ENCODE measurements around the gene MS4A18. TPM values are rescaled to one million over a fixed set of nuclear protein-coding genes. Genes with fewer than 3 reads are reported as not detected.

The MS4A18 gene
- total RNA-seq, 1 experiment from 2014 or later, result not detected

DNA sequence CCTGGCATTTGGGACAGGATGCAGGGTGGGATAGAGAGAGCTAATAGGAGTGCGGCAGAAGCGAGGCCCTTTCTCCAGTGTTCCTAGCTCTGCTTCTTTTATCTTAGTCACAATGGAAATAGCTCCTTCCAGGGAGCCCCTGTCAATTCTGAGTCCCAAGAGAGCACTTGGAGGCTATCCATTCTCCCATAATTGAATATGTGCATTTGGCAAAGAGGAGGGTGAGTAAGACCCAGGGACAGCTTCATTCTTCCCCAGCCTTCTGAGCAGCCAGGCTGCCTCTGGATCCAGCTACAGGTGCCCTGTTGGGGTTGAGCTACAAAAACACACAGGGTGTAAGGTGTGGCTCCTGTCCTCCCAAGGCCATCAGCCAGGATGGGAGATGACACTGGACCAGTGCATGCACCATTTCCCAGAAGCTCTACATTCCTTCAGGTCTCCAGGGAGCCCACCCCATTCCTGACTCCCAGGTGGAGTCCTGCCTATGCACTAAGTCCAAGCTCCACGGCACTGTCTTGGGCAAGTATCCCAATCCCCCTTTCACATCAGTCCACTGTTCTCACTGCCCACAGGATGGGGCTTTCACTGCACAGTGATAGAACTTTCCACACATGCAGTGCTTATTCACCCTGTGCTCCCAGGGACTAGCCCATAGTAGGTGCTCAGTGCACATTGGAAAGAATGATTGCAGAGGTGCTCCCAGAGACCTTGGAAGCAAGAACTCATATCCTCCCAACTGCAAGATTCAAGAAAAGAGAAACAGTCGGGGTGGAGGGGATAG lies 66.8 kb downstream of the MS4A18 start:
- TF ChIP-seq, protein P1, sequence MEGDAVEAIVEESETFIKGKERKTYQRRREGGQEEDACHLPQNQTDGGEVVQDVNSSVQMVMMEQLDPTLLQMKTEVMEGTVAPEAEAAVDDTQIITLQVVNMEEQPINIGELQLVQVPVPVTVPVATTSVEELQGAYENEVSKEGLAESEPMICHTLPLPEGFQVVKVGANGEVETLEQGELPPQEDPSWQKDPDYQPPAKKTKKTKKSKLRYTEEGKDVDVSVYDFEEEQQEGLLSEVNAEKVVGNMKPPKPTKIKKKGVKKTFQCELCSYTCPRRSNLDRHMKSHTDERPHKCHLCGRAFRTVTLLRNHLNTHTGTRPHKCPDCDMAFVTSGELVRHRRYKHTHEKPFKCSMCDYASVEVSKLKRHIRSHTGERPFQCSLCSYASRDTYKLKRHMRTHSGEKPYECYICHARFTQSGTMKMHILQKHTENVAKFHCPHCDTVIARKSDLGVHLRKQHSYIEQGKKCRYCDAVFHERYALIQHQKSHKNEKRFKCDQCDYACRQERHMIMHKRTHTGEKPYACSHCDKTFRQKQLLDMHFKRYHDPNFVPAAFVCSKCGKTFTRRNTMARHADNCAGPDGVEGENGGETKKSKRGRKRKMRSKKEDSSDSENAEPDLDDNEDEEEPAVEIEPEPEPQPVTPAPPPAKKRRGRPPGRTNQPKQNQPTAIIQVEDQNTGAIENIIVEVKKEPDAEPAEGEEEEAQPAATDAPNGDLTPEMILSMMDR (IDR thresholded peaks at IDR 0.05; ENCODE audit: unreplicated experiment), result no peak
- Mint-ChIP-seq H3K9me3 (ENCODE audit: unreplicated experiment) (no peaks in the 10 kb centered on the region), H3K27me3 (ENCODE audit: insufficient read depth, unreplicated experiment) (peaks cover 25% of the 10 kb centered on the region), H3K36me3 (ENCODE audit: insufficient read depth, unreplicated experiment) (no peaks in the 10 kb centered on the region), H3K4me3 (ENCODE audit: unreplicated experiment) (no peak overlapping the region), H3K27ac (ENCODE audit: low read depth, unreplicated experiment) (no peak overlapping the region), H3K4me1 (ENCODE audit: insufficient read depth, unreplicated experiment) (no peaks in the 10 kb centered on the region)
- BruUV-seq (replicated peaks), result no TSS peak
- no peak for DNase-seq (ENCODE audit: unreplicated experiment)
- intact Hi-C loops (cut with micrococcal nuclease), result no loop called here
- ChIA-PET POLR2A (interaction anchor here (0.7 kb wide), 1 partner anchor 29 kb away, joined by 4 read pairs; no protein-coding TSS in a partner anchor), CTCF (no interaction called here)

DNA sequence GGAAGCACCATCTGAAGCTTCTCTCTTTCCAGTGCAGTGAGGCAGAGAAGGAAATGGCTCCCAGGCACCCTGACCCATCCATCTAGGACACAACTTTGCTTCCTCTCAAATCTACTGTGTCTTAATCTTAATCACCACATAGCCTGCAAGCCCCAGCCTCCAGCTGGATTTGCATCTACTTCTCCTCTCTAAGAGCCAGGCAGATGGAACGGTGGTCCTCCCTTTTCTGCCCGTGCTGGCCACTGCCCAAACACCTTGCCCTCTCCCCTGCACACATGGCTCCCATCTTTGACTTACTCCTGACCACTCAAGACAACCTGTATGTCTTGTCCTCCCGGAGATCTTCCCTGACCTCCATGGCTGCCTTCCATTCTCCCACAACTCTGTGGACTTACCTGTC lies 68.0 kb downstream of the MS4A18 start:
- Mint-ChIP-seq H3K4me3 (ENCODE audit: unreplicated experiment) (no peak overlapping the region), H3K36me3 (ENCODE audit: insufficient read depth, unreplicated experiment) (no peaks in the 10 kb centered on the region), H3K9me3 (ENCODE audit: unreplicated experiment) (no peaks in the 10 kb centered on the region), H3K27ac (ENCODE audit: low read depth, unreplicated experiment) (no peak overlapping the region), H3K4me1 (ENCODE audit: insufficient read depth, unreplicated experiment) (no peaks in the 10 kb centered on the region), H3K27me3 (ENCODE audit: insufficient read depth, unreplicated experiment) (peaks cover 25% of the 10 kb centered on the region)
- no peak for DNase-seq (ENCODE audit: unreplicated experiment)
- POLR2A ChIA-PET, result no interaction called here
- intact Hi-C loops (cut with micrococcal nuclease), result no loop called here
- TF ChIP-seq, protein P1 (IDR thresholded peaks at IDR 0.05; ENCODE audit: unreplicated experiment), result no peak
- no TSS peak for BruUV-seq (replicated peaks)
- CTCF ChIA-PET, result interaction anchor here (1.1 kb wide), 1 partner anchor 17 kb away, joined by 3 read pairs; no protein-coding TSS in a partner anchor

Other genes starting within 250 kb of the MS4A18 start
- gene MS4A12, start 231.9 kb upstream of the MS4A18 start, total RNA-seq (2022), result not detected in 2 replicates
- gene MS4A13, start 209.3 kb upstream of the MS4A18 start, total RNA-seq (2022), result not detected in 2 replicates
- gene MS4A8, start 25.1 kb upstream of the MS4A18 start, total RNA-seq (2022), result not detected in 2 replicates
- not detected in 2 replicates for gene MS4A15, start 32.1 kb downstream of the MS4A18 start, total RNA-seq (2022)
- gene MS4A10, start 60.6 kb downstream of the MS4A18 start, total RNA-seq (2022), result not detected in 2 replicates
- gene CCDC86, start 117.4 kb downstream of the MS4A18 start, total RNA-seq (2022), result 37.5 and 57.8 TPM in 2 replicates
- not detected in 2 replicates for gene PTGDR2, start 131.2 kb downstream of the MS4A18 start, total RNA-seq (2022)
- not detected in 2 replicates for gene ZP1, start 142.8 kb downstream of the MS4A18 start, total RNA-seq (2022)
- 99.0 and 115 TPM in 2 replicates for gene PRPF19, start 181.9 kb downstream of the MS4A18 start, total RNA-seq (2022)
- gene TMEM109, start 189.4 kb downstream of the MS4A18 start, total RNA-seq (2022), result 39.5 and 45.8 TPM in 2 replicates
- gene TMEM132A, start 199.7 kb downstream of the MS4A18 start, total RNA-seq (2022), result 20.5 and 22.5 TPM in 2 replicates
- gene SLC15A3, start 227.5 kb downstream of the MS4A18 start, total RNA-seq (2022), result not detected in 2 replicates
- gene CD6, start 247.0 kb downstream of the MS4A18 start, total RNA-seq (2022), result not detected in 2 replicates

Data from MCF 10A (cell line).